Erythroblast (primary cell): Measurements from ENCODE around the gene VWA5B2.

Experiments used
- GATA1 ChIP-seq: IDR thresholded peaks from 2 replicates; pipeline ENCODE4 v1.6.1; 2011; ENCODE audit warnings: low read depth, mild to moderate bottlenecking, control low read depth, low read length, moderate library complexity
- POLR2A ChIP-seq: IDR thresholded peaks from 2 replicates; pipeline ENCODE4 v1.6.1; 2011; ENCODE audit warnings: mild to moderate bottlenecking, low read length

DNA sequence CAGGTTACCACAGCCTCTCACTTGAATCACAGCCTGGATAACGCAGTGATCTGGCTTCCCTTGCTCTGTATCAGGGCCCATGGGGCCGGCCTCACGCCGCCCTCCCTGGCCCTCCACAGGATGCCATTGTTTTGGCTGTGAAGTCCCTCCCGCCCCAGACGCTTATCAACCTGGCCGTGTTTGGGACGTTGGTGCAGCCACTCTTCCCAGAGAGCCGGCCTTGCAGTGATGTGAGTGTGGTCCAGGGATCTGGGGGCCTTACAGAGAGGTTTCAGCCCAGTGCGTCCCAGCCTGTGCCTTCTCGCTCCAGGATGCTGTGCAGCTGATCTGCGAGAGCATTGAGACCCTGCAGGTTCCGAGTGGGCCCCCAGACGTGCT is 6.6 kb downstream of the VWA5B2 start:
- TF ChIP-seq POLR2A (no peak), GATA1 (no peak)
